ENCODE data around the gene HSH2D.

HSH2D gene

GRCh38 chr19:16197622-16198369, 54.3 kb downstream of the HSH2D start, which contains the start of gene AP1M1:
TSS of gene AP1M1 (plus strand) at chr19:16197911. CDS start at chr19:16198027, 116 bp downstream.
- DNase-seq = peak; percentile 95

- DNase-seq = no peak
Measured at GRCh38 chr19:16198370-16198651, 54.8 kb downstream of the HSH2D start.

- DNase-seq = no peak
Measured at GRCh38 chr19:16199275-16199932, 55.9 kb downstream of the HSH2D start.

GRCh38 chr19:16200038-16201010, 56.8 kb downstream of the HSH2D start:
- no peak for DNase-seq

- DNase-seq = no peak
Measured at GRCh38 chr19:16201011-16201391, 57.5 kb downstream of the HSH2D start.

- DNase-seq = no peak
Measured at GRCh38 chr19:16202320-16203255, 59.1 kb downstream of the HSH2D start.

- no peak for DNase-seq
Measured at GRCh38 chr19:16203256-16204004, 59.9 kb downstream of the HSH2D start.

GRCh38 chr19:16204005-16204294, 60.5 kb downstream of the HSH2D start:
- no peak for DNase-seq

- DNase-seq = no peak
Measured at GRCh38 chr19:16205205-16206045, 61.9 kb downstream of the HSH2D start.

GRCh38 chr19:16206046-16206605, 62.6 kb downstream of the HSH2D start:
- no peak for DNase-seq

- no peak for DNase-seq
Measured at GRCh38 chr19:16206637-16207036, 63.2 kb downstream of the HSH2D start.

GRCh38 chr19:16207063-16207462, 63.6 kb downstream of the HSH2D start:
- DNase-seq = no peak

GRCh38 chr19:16207490-16208025, 64.1 kb downstream of the HSH2D start:
- no peak for DNase-seq

All from NCI-H1436 (cell line).